ENCODE measurements around the gene WAC.
"Not testable (repeated sequence)": the region's sequence is repeated elsewhere in the genome, so short reads cannot be mapped to it uniquely, and the experiment has no call there.

WAC gene

DNA sequence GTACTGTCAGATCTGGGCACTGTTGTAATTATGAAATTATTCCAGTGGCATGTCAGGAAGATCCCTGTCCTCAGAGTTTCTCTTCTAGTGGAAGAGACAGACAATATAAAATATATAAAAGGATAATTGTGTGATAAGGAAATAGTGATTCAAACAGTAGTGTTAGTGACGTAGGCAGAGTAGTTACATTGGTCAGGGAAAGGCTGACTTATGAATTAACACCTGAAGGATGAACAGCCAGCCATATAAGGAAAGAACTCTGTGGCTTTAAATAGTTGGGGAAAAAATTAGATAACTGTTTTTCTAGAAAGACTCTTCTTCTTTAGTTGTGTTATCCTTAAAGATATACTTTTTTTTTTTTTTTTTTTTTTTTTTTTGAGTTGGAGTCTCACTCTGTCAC is 37.7 kb downstream of the WAC start:
- no peak for DNase-seq

DNA sequence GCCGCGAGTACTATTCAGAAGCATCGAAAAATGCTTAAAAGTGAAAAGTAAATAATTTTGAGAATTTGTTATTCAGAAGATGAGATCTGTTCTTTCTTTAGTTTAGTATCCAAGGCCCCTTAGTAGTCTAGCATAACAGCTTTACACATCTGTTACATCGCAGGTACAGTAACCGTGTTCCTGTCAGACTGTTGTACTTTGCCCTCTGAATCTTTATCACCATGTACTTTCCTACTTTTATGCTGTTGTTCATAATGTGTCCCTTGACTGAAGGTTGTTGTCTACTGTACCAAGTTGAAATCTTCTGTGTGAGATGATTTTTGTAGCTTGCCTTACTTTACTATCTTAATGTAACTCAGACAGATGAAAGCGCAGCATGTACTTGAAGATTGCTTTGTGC is 38.3 kb downstream of the WAC start:
- DNase-seq, result no peak

- not testable (repeated sequence) for DNase-seq
These were observed 41.3 kb downstream of the WAC start for GRCh38 chr10:28574214-28574613.

GRCh38 chr10:28575852-28576251 is 42.9 kb downstream of the WAC start:
- DNase-seq, result no peak

- DNase-seq, result no peak
These were observed 44.6 kb downstream of the WAC start for GRCh38 chr10:28577506-28577905.

- DNase-seq, result no peak
These were observed 45.5 kb downstream of the WAC start for GRCh38 chr10:28578454-28578853.

- no peak for DNase-seq
These were observed 47.9 kb downstream of the WAC start for GRCh38 chr10:28580825-28581224.

DNA sequence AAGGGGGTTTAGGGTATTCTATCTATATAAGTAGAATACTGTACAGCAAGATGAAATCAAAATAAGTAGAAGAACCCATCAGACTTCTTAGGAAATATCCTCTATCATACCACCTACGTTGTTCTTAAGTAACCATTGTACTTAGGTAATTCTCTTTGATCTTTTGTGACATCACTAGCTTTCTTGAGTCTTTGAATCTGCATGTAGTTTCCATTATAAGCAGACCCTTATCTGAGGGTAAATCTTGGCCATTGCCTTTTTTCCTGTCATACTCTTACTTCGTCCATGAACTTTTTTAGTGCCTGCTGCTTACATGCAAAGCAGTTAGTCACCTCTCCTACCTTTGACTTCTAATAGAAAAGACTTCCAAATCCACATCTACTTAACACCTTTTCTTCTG is 49.0 kb downstream of the WAC start:
- DNase-seq, result no peak

GRCh38 chr10:28585076-28585475 is 52.2 kb downstream of the WAC start:
- DNase-seq, result no peak

DNA sequence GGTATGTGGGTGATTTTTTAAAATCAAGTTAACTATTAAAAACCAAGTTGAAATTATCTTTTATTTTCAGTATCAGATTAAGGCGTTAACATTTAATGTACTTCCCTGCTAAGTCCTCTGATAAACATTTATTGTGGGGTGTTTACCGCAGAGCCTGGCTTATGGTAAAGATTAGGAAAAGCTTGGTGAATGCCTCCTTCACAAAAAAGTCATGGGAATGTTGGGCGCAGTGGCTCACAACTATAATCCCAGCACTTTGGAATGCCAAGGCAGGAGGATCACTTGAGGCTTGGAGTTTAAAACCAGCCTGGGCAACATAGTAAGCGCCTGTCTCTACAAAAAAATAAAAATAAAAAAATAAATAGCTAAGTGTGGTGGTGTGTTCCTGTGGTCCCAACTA is 53.3 kb downstream of the WAC start:
- no peak for DNase-seq

DNA sequence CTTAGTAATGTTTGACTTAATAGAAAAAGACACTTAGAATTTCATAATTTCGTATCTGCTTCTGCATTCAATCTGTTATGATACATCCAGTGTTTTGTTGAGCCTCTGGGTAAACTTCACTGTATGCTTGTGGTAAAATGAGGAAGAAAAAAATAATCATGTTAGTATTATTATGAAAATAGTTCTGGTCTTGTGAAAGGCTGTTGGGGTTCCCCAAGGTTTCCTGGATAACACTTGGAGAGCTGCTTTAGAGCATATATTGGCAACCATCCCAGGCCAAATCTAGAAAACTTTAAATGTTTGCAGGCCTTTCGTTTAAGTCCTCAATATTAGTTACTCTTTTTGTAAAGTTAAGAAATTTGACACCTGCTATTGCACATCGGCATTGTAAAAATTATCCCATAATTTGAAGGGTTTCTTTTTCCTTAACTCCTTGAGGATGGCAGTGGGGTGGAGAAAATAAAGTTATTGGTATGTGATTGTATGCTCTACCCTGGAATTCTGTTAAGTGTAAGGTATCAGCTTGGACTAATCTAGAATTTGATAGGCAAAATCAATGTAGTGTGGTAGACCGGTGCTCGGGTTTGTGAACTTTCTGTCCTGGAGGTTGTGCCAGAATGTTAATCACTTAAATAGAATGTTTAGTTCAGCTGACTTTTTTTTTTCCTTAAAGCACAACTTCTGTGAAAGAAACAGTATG is 54.5 kb downstream of the WAC start:
- DNase-seq, result no peak

- no peak for DNase-seq
These were observed 55.0 kb downstream of the WAC start for GRCh38 chr10:28587970-28588290.

DNA sequence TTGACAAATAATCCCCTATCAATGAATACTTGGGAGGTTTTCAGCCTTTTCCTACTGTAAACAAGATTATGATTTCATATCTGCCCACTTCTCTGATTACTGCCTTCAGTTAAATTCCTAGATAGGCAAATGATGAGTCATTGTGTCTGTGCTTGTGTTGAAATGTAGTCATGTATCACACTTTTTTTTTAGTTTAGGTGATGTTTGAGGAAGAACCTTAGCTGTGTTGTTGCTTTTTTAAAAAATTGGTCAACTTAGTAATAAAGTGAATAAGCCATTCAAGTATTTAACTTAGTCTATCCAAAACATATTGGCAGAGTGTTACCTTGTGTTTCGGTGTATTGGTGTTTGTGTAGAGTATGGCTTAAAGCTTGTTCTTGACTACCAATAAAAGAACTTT is 60.0 kb downstream of the WAC start:
- no peak for DNase-seq

GRCh38 chr10:28593811-28594210 is 60.9 kb downstream of the WAC start:
- DNase-seq, result no peak

DNA sequence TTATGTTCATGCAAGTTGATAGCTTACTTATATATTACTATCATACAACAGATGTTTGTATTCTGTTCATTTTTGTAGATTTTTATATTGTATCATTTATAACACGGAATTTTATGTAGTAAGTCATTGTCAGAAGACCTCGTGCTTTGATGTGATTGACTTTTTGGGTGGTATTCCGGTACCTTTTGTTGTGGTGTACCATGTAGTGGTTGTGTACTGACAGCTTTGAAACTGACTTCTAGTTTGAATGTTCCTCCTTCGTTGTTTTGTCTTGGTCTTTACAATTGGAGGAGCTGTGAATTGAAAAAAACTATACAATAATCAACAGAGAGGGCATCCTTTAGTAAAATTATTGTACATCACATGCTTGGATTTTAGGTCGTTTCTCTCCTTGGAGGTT is 61.5 kb downstream of the WAC start:
- no peak for DNase-seq

DNA sequence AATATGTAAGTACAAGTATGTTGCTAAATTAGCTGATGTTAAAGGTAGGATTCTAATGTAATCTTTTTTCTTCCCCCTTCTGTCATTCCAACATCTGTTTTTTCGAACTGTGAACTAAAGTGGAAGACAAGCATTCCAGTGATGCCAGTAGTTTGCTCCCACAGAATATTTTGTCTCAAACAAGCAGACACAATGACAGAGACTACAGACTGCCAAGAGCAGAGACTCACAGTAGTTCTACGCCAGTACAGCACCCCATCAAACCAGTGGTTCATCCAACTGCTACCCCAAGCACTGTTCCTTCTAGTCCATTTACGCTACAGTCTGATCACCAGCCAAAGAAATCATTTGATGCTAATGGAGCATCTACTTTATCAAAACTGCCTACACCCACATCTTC is 62.7 kb downstream of the WAC start:
- DNase-seq, result no peak

DNA sequence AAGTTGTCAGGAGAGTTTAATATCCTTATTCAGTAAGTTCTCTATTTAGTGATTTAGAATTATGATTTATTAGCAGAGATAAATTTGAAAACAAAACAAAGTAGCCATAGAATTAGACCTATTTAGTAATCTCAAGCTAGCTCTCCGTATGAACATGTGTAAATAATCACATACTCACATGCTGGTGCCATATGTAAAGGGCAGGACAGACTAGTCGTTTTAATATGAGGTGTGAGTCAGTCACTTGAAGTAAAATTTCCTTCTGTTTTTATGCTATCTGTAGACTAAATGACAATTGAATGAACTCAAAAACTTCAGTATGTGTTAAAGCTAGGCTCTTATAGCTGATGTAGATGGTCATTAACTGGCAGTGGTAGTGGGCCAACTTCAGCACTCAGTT is 67.1 kb downstream of the WAC start:
- no peak for DNase-seq

DNA sequence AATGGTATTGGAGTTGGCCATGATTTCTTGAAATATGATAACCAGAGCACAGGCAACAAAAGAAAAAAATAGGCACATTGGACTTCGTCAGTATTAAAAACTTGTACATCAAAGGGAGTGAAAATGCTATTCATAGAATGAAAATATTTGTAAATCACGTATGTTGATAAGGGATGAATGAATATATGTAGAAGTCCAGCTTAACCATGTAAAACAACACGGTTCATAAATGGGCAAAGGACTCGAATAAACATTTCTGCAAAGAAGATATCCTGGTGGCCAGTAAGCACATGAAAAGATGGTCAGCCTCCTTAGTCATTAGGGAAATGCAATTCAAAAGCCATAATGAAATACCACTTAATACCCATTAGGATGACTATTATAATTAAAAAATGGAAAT is 68.1 kb downstream of the WAC start:
- DNase-seq, result no peak

DNA sequence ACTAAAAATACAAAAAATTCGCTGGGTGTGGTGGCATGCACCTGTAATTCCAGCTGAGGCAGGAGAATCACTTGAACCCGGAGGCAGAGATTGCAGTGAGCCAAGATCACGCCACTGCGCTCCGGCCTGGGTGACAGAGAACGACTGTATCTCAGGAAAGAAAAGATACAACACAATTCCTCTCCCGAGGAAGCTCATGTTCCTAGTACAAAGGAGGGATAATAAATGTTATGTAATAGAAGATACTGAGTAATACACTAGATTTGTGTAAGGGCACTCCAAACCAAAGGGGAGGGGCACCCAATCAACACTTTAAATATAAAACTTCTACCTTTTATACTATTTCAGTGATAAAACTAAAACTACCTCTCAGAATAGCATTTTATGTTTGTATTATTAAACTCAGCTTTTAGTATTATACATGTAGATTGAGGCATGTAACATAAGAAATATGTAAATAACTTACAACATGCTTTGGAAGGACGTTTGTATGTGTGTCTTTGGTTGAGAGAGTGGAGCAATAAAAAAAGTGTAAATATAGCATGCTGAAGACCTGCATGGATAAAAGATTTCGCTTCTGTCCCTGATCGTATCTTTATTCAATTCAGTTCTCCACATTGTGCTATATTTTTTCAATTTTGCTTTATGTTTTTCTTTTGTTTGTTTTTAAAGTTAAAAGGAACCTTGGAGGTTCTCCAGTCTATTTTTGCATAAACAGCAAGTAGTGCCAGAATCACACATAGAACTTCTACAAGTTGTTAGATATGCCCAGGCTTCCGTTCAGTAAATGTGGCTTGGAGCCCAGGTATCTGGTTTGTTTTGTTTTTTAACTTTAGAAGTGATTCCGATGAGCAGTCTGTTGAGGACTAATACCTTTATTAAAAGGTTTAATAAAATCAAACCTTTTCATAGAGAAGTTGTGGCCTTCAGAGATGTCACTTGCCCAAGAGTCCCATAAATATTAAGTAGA is 71.9 kb downstream of the WAC start:
- DNase-seq, result no peak

DNA sequence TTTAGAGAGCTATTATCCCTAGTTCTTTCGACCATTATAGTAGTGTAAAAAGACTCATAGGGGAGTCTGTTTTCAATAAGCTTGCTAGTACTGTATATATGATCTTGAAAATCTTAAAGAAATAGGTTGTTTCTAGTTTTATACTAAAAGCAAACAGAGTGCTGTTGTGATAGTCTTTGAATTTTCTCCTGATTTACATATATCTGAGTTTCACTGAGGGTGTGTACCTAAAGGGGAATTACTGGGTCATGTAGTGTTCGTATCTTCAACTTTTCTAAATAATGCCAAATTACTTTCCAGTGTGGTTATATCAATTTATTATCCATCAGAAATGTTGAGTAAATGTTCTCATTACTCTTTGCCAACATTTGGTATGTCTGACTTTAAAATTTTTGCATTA is 73.7 kb downstream of the WAC start:
- no peak for DNase-seq

DNA sequence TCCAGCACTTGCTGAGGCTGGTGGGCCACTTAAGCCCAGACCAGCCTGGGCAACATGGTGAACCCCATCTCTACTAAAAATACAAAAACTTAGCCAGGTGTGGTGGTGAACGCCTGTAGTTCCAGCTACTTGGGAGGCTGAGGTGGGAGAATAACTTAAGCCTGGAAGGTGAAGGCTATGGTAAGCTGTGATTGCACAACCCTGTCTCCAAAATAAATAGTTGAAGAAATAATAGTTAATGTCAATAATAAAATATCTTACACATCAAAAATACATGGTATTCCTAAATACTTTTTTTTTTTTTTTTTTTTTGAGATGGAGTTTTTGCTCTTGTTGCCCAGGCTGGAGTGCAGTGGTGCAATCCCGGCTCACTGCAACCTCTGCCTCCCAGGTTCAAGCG is 76.7 kb downstream of the WAC start:
- DNase-seq, result not testable (repeated sequence)

GRCh38 chr10:28612877-28613276 is 80.0 kb downstream of the WAC start:
- no peak for DNase-seq

GRCh38 chr10:28616514-28616913 is 83.6 kb downstream of the WAC start:
- DNase-seq, result no peak

DNA sequence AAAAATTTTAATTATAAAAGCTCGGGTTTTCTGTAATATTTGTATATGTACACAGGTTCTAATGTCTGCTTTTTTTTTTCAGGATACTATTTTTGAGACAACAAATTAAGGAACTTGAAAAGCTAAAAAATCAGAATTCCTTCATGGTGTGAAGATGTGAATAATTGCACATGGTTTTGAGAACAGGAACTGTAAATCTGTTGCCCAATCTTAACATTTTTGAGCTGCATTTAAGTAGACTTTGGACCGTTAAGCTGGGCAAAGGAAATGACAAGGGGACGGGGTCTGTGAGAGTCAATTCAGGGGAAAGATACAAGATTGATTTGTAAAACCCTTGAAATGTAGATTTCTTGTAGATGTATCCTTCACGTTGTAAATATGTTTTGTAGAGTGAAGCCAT is 86.5 kb downstream of the WAC start:
- no peak for DNase-seq

- no peak for DNase-seq
These were observed 87.3 kb downstream of the WAC start for GRCh38 chr10:28620251-28620650.
